B cell (primary cell): ENCODE measurements around the gene KIF4A. TPM values are rescaled to one million over a fixed set of nuclear protein-coding genes. Genes with fewer than 3 reads are reported as not detected.

Experiments used
- ATAC-seq: fragments of 200-7000 bp; cut with Tn5 transposase; one replicate; pipeline ENCODE4 v1.10.0; 2021; ENCODE audit warnings: low read depth, mild to moderate bottlenecking, moderate number of reproducible peaks, moderate library complexity
- CTCF ChIA-PET: fragments of 350-600 bp; sonication (Branson Sonifier 250); formaldehyde crosslinking; loops from one replicate; lab custom pipeline; 2021; ENCODE audit warnings: antibody characterized with exemption, inconsistent platforms; lab: Charles Lee
- POLR2A ChIA-PET: fragments of 350-600 bp; sonication (Branson Sonifier 250); formaldehyde crosslinking; loops from one replicate; lab custom pipeline; 2021; ENCODE audit warnings: antibody characterized with exemption; lab: Charles Lee
- DNase-seq: peaks from one replicate; pipeline ENCODE4 v3.0.0; 2013
- H2AFZ ChIP-seq: 2 replicates; pipeline ENCODE4 v1.6.1; 2012; ENCODE audit warnings: mild to moderate bottlenecking, low read depth, low read length; ENCODE audit not compliant: insufficient read depth, poor library complexity, severe bottlenecking
- H3K27ac ChIP-seq, 2 donors: 1 replicate in 1 of 2; 2 replicates in 1 of 2; pipeline ENCODE4 v1.5.1; 2012 to 2013; ENCODE audit warnings: low read length in 2 of 2, mild to moderate bottlenecking in 2 of 2, moderate library complexity in 1 of 2
- H3K27me3 ChIP-seq, 4 experiments: fragments of 200-600 bp in 1 of 4; sonication (generic) in 1 of 4; replicated peaks in 1 of 4; 1 replicate in 2 of 4; 2 replicates in 2 of 4; pipeline versions ENCODE4 v1.6.1 to v1.7.0; 2013 to 2016; ENCODE audit warnings: low read length in 3 of 4, mild to moderate bottlenecking in 2 of 4, mixed read lengths in 1 of 4, moderate library complexity in 1 of 4; ENCODE audit not compliant: insufficient read depth in 4 of 4, control insufficient read depth in 3 of 4; ENCODE audit errors: control extremely low read depth in 1 of 4
- H3K36me3 ChIP-seq, 2 experiments: replicated peaks in 1 of 2; 1 replicate in 1 of 2; 2 replicates in 1 of 2; pipeline versions ENCODE4 v1.6.1 to v1.7.1; 2013; ENCODE audit warnings: low read length in 1 of 2; ENCODE audit not compliant: insufficient read depth in 2 of 2, control insufficient read depth in 1 of 2; ENCODE audit errors: control extremely low read depth in 1 of 2, extremely low read depth in 1 of 2
- H3K4me1 ChIP-seq, 2 donors: fragments of 200-600 bp in 1 of 2; sonication (generic) in 1 of 2; 1 replicate in 1 of 2; 2 replicates in 1 of 2; pipeline versions ENCODE4 v1.5.1 to v1.6.1; 2013 to 2017; ENCODE audit warnings: low read length in 2 of 2; ENCODE audit not compliant: control insufficient read depth in 2 of 2, insufficient read depth in 2 of 2
- H3K4me2 ChIP-seq: replicated peaks from 2 replicates; pipeline ENCODE3; 2012; ENCODE audit warnings: mild to moderate bottlenecking, low read depth, low read length; ENCODE audit not compliant: poor library complexity, severe bottlenecking
- H3K4me3 ChIP-seq, 5 experiments: fragments of 200-600 bp in 1 of 5; sonication (generic) in 1 of 5; 1 replicate in 3 of 5; 2 replicates in 2 of 5; pipeline versions ENCODE4 v1.5.1 to v1.7.0; 2011 to 2016; ENCODE audit warnings: low read length in 4 of 5, mild to moderate bottlenecking in 4 of 5, low read depth in 2 of 5, control low read depth in 1 of 5, moderate library complexity in 1 of 5; ENCODE audit not compliant: insufficient read depth in 1 of 5; ENCODE audit errors: control extremely low read depth in 1 of 5, extremely low read depth in 1 of 5
- H3K79me2 ChIP-seq: fragments of 200-600 bp; sonication (generic); one replicate; pipeline ENCODE4 v1.6.0; 2016; ENCODE audit warnings: low read length; ENCODE audit not compliant: control insufficient read depth, insufficient read depth
- H3K9ac ChIP-seq: fragments of 200-600 bp; sonication (generic); 2 replicates; pipeline ENCODE4 v1.6.1; 2017; ENCODE audit warnings: mild to moderate bottlenecking, low read length, moderate library complexity
- H3K9me3 ChIP-seq, 3 donors: one replicate each; pipeline versions ENCODE4 v1.6.1 to v1.7.1; 2013; ENCODE audit warnings: low read length in 2 of 3; ENCODE audit not compliant: control insufficient read depth in 2 of 3, insufficient read depth in 1 of 3; ENCODE audit errors: control extremely low read depth in 1 of 3
- H4K20me1 ChIP-seq: 2 replicates; pipeline ENCODE4 v1.6.0; 2012; ENCODE audit warnings: mild to moderate bottlenecking, low read length; ENCODE audit not compliant: insufficient read depth, control insufficient read depth, poor library complexity, severe bottlenecking
- H3K27ac Mint-ChIP-seq: one replicate; pipeline ENCODE4 v1.8.0; 2021; ENCODE audit warnings: mixed read lengths
- H3K27me3 Mint-ChIP-seq: one replicate; pipeline ENCODE4 v1.8.0; 2021; ENCODE audit warnings: mixed read lengths
- H3K4me1 Mint-ChIP-seq: one replicate; pipeline ENCODE4 v1.8.0; 2021; ENCODE audit warnings: mixed read lengths
- H3K4me3 Mint-ChIP-seq: one replicate; pipeline ENCODE4 v1.8.0; 2021; ENCODE audit warnings: mixed read lengths
- H3K9me3 Mint-ChIP-seq: one replicate; pipeline ENCODE4 v1.8.0; 2022; ENCODE audit warnings: mixed read lengths; ENCODE audit not compliant: insufficient read depth
- CTCF ChIP-seq: fragments of 200-600 bp; IDR thresholded peaks from one replicate; pipeline ENCODE4 v1.8.0; 2022; ENCODE audit warnings: antibody characterized with exemption, mild to moderate bottlenecking
- EZH2 ChIP-seq: IDR thresholded peaks from 2 replicates; pipeline ENCODE4 v1.6.1; 2012; ENCODE audit warnings: borderline replicate concordance, low read depth, mild to moderate bottlenecking, moderate library complexity, low read length; ENCODE audit not compliant: insufficient read depth, poor library complexity, severe bottlenecking
- WGBS: methylation state at CpG from one replicate; pipeline ENCODE4 v1.1.5; 2013; ENCODE audit warnings: missing lambda C conversion rate; ENCODE audit not compliant: insufficient coverage; 5-methylcytosine and 5-hydroxymethylcytosine counted together
- intact Hi-C: fragments of 100-400 bp; cut with micrococcal nuclease; formaldehyde crosslinking; loops from one replicate; pipeline ENCODE4 v1.10.0; 2022
- polyA plus RNA-seq: library from polyadenylated mRNA; depleted of rRNA; stranded (reverse); fragments of >200 nt; gene quantifications from 2 replicates; pipeline ENCODE4 v1.2.3, GENCODE V29; 2012
- total RNA-seq, 2 donors: library from RNA; stranded (reverse); fragments of 120-200 nt in 1 of 2; gene quantifications; 1 replicate in 1 of 2; 2 replicates in 1 of 2; pipeline versions ENCODE4 v1.2.3 to v1.2.4, GENCODE V29; 2013 to 2022

KIF4A gene
- total and polyA plus RNA-seq, 2 donors (not counting 1 experiment from before 2014, with no cell fraction given): 0.06 to 0.07 TPM

- H3K27me3 Mint-ChIP-seq: no peaks in the 10 kb centered on the region
- no peaks in the 10 kb centered on the region for H3K9me3 Mint-ChIP-seq
- no peaks in the 10 kb centered on the region for H3K4me1 ChIP-seq
- ATAC-seq: no peak
- no peak overlapping the region for H3K4me2 ChIP-seq
- DNase-seq: no peak
- ChIA-PET POLR2A (no interaction called here), CTCF (no interaction called here)
- H3K9me3 ChIP-seq: peaks cover 0 to 5% (median 0%) of the 10 kb centered on the region in 3 donors
- H3K4me3 ChIP-seq: no peak overlapping the region
- H3K27ac ChIP-seq: no peak overlapping the region
- no peak for TF ChIP-seq CTCF
- no peak for TF ChIP-seq EZH2
- H3K79me2 ChIP-seq: no peaks in the 10 kb centered on the region
- no CpG with 5 or more reads among the region's 3 CpGs for WGBS
- no peaks in the 10 kb centered on the region for H3K4me1 Mint-ChIP-seq
- no peaks in the 10 kb centered on the region for H4K20me1 ChIP-seq
- H3K9ac ChIP-seq: no peak overlapping the region
- H3K4me3 Mint-ChIP-seq: no peak overlapping the region
- H3K36me3 ChIP-seq: no peaks in the 10 kb centered on the region
- no peak overlapping the region for H2AFZ ChIP-seq
- intact Hi-C loops: no loop called here
- H3K27me3 ChIP-seq: no peaks in the 10 kb centered on the region
- no peak overlapping the region for H3K27ac Mint-ChIP-seq
These were observed 62.6 kb downstream of the KIF4A start for GRCh38 chrX:70352496-70352895.

- Histone ChIP-seq H4K20me1 (no peaks in the 10 kb centered on the region), H3K4me1 (no peaks in the 10 kb centered on the region), H3K9me3 (peaks cover 0 to 5% (median 0%) of the 10 kb centered on the region in 3 donors), H3K4me3 (no peak overlapping the region), H3K36me3 (no peaks in the 10 kb centered on the region), H3K9ac (no peak overlapping the region), H3K27ac (no peak overlapping the region), H3K79me2 (no peaks in the 10 kb centered on the region), H3K27me3 (no peaks in the 10 kb centered on the region), H3K4me2 (no peak overlapping the region), H2AFZ (no peak overlapping the region)
- CTCF ChIA-PET: no interaction called here
- no CpG with 5 or more reads among the region's 5 CpGs for WGBS
- no peaks in the 10 kb centered on the region for H3K9me3 Mint-ChIP-seq
- no peak for DNase-seq
- POLR2A ChIA-PET: no interaction called here
- TF ChIP-seq CTCF (no peak), EZH2 (no peak)
- H3K27ac Mint-ChIP-seq: no peak overlapping the region
- H3K27me3 Mint-ChIP-seq: no peaks in the 10 kb centered on the region
- intact Hi-C loops: no loop called here
- no peak for ATAC-seq
- no peak overlapping the region for H3K4me3 Mint-ChIP-seq
- no peaks in the 10 kb centered on the region for H3K4me1 Mint-ChIP-seq
These were observed 63.6 kb downstream of the KIF4A start for GRCh38 chrX:70353514-70353913.
